Measurements from ENCODE around the gene SLC25A1. TPM values are rescaled to one million over a fixed set of nuclear protein-coding genes. Genes with fewer than 3 reads are reported as not detected.

Gene SLC25A1
- total RNA-seq, 1 experiment from 2014 or later: 201 TPM

- TF ChIP-seq E2F1 (CRISPR knock-in tag; IDR thresholded peaks at IDR 0.05): no peak
Measured at GRCh38 chr22:19176732-19177131, 1.8 kb downstream of the SLC25A1 start (continued).

- Mint-ChIP-seq H3K9me3 (no peaks in the 10 kb centered on the region), H3K4me3 (peak overlapping the region; percentile 74), H3K4me1 (peaks cover 45% of the 10 kb centered on the region), H3K27ac (peak overlapping the region; percentile 84), H3K36me3 (no peaks in the 10 kb centered on the region; the same call in 1 of the 2 replicates), H3K27me3 (ENCODE audit: low read depth) (no peaks in the 10 kb centered on the region; the same call in 1 of the 2 replicates)
- ATAC-seq (no peak), DNase-seq (ENCODE audit: low spot score) (peak; percentile 35)
- CTCF ChIA-PET: interaction anchor here (0.6 kb wide), 1 partner anchor 142 kb away, joined by 4 read pairs; no protein-coding TSS in a partner anchor
- POLR2A ChIA-PET: no interaction called here
- TF ChIP-seq PRDM15 (CRISPR knock-in tag; IDR thresholded peaks at IDR 0.05): peak; percentile 63
- no peak for TF ChIP-seq SOX15 (CRISPR knock-in tag; IDR thresholded peaks at IDR 0.05)
Measured at GRCh38 chr22:19176175-19176643, 2.3 kb downstream of the SLC25A1 start.

GRCh38 chr22:19175602-19176174 is 2.8 kb downstream of the SLC25A1 start:
- H3K27ac Mint-ChIP-seq: peak overlapping the region; percentile 84
- ATAC-seq (no peak), DNase-seq (ENCODE audit: low spot score) (no peak)
- CTCF ChIA-PET: interaction anchor here (2.5 kb wide), 1 partner anchor 31 kb away, joined by 9 read pairs; the partner anchor contains the start of gene ESS2
- POLR2A ChIA-PET: no interaction called here
- no peaks in the 10 kb centered on the region for H3K9me3 Mint-ChIP-seq
- peaks cover 3% of the 10 kb centered on the region for H3K27me3 Mint-ChIP-seq (ENCODE audit: low read depth)
- no peaks in the 10 kb centered on the region; the same call in 1 of the 2 replicates for H3K36me3 Mint-ChIP-seq
- H3K4me1 Mint-ChIP-seq: peaks cover 48% of the 10 kb centered on the region
- peak overlapping the region; percentile 31; the same call in 1 of the 2 replicates for H3K4me3 Mint-ChIP-seq
- TF ChIP-seq ETV6 (CRISPR knock-in tag; IDR thresholded peaks at IDR 0.05) (0 out of 2 replicates have a peak, but pooled peaks have one; percentile 15), SP1 (CRISPR knock-in tag; conservative IDR thresholded peaks at IDR 0.05) (no peak), ZBTB43 (CRISPR knock-in tag; IDR thresholded peaks at IDR 0.05) (0 out of 2 replicates have a peak, but pooled peaks have one; percentile 42), AR (CRISPR knock-in tag; IDR thresholded peaks at IDR 0.05) (no peak), TP53 (CRISPR knock-in tag; IDR thresholded peaks at IDR 0.05) (no peak), ARID4B (CRISPR knock-in tag; IDR thresholded peaks at IDR 0.05; ENCODE audit: borderline replicate concordance) (no peak), JAZF1 (CRISPR knock-in tag; IDR thresholded peaks at IDR 0.05) (no peak), CDX4 (CRISPR knock-in tag; IDR thresholded peaks at IDR 0.05; ENCODE audit: borderline replicate concordance) (no peak), ATF3 (CRISPR knock-in tag; conservative IDR thresholded peaks at IDR 0.05) (no peak), USF2 (CRISPR knock-in tag; IDR thresholded peaks at IDR 0.05) (no peak), E2F1 (CRISPR knock-in tag; IDR thresholded peaks at IDR 0.05) (no peak), NFATC4 (CRISPR knock-in tag; IDR thresholded peaks at IDR 0.05) (no peak)
